GM03348 (cell line): ENCODE measurements around the gene ACAP1.
A peak's percentile ranks its signal among the peaks of the same experiment; 100 is the strongest.

Source experiments
- DNase-seq: peaks from one replicate; pipeline ENCODE4 v3.0.0; 2012; ENCODE audit warnings: low spot score

Gene ACAP1

DNA sequence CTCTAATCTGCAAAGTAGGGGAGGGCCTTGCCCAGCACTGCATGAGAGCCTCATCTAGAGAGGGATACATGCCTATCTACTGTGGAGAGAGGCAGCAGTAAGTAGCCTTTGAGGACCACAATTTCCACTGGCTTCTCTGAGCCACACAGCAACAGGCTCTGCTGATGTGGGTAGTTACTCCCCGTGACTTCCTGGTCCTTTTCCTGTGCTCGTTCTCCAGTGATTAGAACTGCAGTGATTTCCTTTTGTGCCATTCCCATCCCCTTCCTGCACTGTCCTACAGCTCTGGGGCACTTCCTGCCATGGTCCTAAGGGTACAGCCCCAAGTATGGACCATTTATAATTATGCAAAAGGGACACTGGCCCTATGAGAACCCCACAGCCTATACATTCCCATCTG, 55.0 kb downstream of the ACAP1 start:
- no peak for DNase-seq

DNA sequence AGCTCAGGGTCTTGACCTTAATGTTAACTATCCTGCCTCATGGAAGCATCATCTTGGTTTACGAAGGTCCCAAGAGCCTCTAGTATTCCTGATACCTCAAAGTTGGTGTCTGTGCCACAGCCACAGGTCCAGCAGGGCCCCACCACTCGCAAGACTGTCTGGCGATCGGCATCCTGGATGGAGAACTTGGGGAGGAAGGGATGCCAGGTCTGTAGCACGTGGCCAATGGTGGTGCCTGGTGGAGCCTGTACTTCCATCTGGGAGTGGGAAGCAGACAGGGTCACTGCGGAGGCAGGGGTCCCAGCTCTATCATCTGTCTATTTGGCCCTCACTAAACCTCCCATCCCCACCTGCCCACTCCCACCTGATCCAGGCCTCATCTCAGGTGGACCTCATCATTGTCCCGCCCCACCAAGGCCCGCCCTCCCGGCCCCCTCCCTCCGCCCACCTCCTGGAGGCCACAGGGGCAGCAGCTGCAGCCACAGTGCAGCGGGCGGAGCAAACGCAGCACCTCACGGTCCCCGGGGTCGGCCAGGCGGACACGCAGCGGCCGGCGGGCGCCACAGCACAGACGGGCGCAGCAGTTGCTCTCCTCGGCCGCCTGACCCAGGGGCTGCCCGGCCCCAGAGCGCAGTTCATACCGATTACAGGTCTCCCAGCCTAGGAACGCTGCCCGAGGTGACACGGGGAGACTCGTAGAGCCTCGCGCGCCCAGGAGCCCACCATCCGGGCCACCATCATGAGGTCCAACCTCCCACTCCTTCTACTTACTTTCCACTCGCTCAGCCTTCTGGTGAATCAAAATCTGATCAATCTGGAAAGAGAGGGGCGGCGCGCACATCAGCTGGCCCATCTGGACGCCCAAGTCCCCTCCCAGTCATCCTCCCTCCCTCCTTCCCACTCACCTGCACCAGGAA, 56.6 kb downstream of the ACAP1 start:
- no peak for DNase-seq

DNA sequence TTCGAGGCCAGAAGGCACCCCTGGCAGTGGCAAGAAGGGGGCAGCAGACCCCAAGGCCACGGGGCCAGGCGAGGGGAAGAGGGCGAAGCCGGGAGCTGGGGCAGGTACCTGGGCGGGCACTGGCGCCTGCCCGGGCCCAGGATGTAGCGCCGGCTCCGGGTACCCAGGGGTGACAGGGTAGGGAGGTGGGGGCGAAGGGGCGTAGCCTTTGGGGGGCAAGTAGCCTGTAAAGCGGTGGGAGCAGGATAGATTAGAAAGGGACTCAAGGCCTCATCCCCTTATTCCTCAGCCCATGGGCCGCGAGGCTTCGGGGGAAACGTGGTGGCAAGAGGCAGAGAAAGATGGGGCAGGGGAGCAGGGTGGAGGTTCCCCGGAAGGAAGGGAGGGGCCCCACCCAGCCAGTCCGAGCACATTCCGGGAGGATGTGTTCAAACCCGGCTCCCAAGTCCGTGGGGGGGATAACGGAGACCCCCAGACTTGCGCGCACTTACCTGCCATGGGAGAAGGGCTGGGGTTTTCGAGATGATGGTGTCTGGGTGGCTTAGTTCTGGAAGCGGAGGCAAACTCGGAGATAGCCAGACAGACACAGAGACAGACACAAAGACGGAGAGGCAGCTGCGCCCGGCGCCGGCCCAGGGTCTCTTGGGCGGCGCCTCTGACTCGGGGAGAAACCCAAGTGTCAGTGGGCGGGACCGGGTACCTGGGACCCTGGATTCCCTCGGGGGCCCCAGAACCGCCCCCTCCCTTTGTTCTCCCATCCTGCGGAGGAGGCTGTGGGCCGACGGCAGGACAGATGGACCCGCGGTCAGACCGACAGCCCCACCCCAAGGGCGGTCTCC, 57.5 kb downstream of the ACAP1 start:
- peak; percentile 66 for DNase-seq

DNA sequence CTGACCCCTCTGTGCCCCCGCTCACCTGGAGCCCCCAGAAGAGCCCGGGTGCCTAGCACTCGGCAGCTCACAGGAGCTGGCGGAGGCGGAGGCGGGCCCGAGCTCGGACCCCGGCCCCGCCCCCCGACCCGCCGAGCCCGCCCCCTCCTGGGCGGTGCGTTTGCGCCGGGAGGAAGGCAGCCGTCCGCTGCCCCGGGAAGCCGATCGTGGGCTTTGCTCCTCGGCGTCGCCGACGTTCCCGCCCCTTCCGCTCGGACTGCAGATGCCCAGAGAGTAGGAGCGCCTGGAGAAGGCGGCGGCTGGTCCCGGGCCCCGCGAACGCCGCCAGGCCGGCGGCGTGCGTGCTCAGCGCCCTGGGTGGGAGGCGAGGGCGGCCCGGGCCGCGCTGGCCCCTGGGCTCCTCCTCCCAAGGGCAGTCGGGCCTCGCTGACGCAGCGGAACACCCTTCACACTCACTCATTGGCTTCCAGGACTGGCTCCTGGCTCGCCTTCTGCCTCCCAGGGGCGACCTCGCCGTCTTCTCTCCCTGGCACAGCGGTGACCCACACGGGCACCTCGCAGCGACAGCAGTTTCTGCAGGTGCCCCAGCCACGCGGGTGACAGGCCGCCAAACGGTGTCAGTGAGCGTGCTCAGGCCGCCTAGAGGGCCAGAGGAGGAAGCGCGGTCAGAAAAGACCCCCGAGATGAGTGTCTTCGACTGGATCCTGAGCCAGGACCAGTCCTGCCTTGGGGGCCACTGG, 58.3 kb downstream of the ACAP1 start, which contains the start of gene PLSCR3:
TSS of gene PLSCR3 (minus strand) at position 74 of the 740 bp plus-strand sequence. CDS start 415 bp downstream, outside the sequence.
- DNase-seq: peak; percentile 97

DNA sequence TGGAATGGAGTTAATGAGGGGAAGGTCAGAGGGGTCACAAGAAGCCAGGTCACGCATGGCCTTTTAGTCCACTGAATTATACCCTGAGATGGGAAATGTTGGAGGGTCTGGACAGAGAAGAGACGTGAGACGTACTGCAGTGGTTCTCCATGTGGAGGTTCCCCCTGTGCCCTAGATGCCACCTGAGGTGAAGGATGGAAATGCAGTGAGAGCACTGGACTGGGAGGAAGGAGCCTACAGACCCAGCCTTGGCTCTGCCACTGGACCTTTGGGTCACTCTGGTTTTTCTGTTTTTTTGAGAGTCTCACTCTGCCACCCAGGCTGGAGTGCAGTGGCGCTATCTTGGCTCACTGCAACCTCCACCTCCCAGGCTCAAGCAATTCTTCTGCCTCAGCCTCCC, 59.8 kb downstream of the ACAP1 start:
- no peak for DNase-seq

DNA sequence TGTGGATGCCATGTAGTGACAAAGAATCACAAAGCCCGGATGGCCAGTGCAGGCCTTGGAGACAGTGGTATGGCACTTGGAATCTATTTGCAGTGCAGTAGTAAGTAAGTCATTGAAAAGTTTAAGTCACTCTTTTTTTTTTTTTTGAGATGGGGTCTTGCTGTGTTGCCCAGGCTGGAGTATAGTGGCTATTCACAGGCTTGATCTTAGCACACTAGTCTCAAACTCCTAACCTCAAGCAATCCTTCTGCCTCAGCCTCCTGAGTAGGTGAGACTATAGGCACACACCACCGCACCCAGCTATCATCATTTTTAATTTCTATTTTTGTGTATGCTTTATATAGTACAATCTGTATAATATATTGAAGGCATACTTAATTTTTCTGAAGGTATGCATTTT, 62.3 kb downstream of the ACAP1 start:
- no peak for DNase-seq
